HUES48 (cell line): Measurements from ENCODE around the gene CNDP2.

ENCODE experiments used
- H3K27ac ChIP-seq: one replicate; pipeline ENCODE4 v1.7.0; 2013; ENCODE audit warnings: low read depth, low read length, inconsistent platforms
- H3K27me3 ChIP-seq: 2 replicates; pipeline ENCODE4 v1.6.1; 2013; ENCODE audit warnings: mild to moderate bottlenecking, low read length; ENCODE audit not compliant: control insufficient read depth, insufficient read depth
- H3K36me3 ChIP-seq: 2 replicates; pipeline ENCODE4 v1.6.1; 2013; ENCODE audit warnings: low read length; ENCODE audit not compliant: control insufficient read depth, insufficient read depth
- H3K4me1 ChIP-seq: 2 replicates; pipeline ENCODE4 v1.6.1; 2013; ENCODE audit warnings: mild to moderate bottlenecking, low read length; ENCODE audit not compliant: control insufficient read depth, insufficient read depth
- H3K4me3 ChIP-seq: 2 replicates; pipeline ENCODE4 v1.5.1; 2013; ENCODE audit warnings: mild to moderate bottlenecking, low read depth, low read length
- H3K9ac ChIP-seq: 2 replicates; pipeline ENCODE4 v1.6.1; 2013; ENCODE audit warnings: mild to moderate bottlenecking, low read depth, low read length, moderate library complexity
- H3K9me3 ChIP-seq: 2 replicates; pipeline ENCODE4 v1.6.1; 2013; ENCODE audit warnings: low read length; ENCODE audit not compliant: control insufficient read depth, insufficient read depth

The CNDP2 gene

DNA sequence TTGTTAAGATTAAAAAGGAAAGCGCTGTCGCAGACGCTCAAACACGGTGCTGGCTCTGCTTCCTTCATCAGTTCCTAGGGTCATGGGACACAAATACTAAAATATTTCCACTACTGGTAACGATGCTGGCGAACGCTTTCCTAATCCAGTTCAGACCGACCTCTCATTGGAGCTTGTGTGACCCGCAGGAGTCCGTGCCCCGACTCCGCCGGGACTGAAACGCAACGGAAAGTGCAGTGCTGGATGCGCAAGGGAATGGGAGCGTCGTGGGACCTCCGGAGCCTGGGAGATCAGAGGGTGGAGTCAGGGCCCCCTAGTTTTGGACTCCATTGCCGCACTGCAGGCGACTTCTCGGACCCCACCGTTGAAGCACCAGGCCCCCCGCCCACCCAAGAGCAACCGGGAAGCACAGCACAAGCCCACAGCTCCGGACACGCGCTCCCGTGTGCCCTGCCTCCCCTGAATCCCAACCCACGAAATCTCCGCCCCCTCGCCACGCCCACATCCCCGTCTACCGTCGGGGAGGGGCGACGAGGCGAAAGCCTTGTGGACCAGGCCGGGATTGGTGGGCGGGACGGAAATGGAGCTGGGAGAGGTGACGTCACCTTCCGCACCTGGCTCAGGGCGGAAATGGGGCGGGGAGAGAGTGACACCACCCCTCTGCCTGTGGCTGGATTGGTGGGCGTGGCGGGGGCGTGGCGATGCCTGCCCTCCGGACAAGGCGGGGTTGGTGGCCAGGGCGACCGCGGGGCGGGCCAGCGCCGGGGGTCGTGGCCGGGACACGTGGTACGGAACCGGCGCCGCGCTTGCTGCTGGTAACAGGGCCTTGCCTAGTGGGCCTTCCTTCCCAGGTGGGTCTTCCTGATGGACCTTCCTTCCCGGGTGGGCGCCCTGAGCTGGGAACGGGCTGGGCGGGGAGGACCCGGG lies at the start of gene CNDP2:
Gene CNDP2 (plus strand): TSS at position 783 of the 927 bp plus-strand sequence. CDS start 3,611 bp downstream, outside the sequence.
- H3K27me3 ChIP-seq: no peaks in the 10 kb centered on the region
- H3K9ac ChIP-seq: peak within 1 kb of the TSS; percentile 92
- H3K4me3 ChIP-seq: peak within 1 kb of the TSS; percentile 89
- H3K4me1 ChIP-seq: peaks cover 14% of the 10 kb centered on the region; the same call in 1 of the 2 replicates
- H3K9me3 ChIP-seq: no peaks in the 10 kb centered on the region
- peak within 1 kb of the TSS; percentile 81 for H3K27ac ChIP-seq
- peaks cover 19% of the 10 kb centered on the region for H3K36me3 ChIP-seq

DNA sequence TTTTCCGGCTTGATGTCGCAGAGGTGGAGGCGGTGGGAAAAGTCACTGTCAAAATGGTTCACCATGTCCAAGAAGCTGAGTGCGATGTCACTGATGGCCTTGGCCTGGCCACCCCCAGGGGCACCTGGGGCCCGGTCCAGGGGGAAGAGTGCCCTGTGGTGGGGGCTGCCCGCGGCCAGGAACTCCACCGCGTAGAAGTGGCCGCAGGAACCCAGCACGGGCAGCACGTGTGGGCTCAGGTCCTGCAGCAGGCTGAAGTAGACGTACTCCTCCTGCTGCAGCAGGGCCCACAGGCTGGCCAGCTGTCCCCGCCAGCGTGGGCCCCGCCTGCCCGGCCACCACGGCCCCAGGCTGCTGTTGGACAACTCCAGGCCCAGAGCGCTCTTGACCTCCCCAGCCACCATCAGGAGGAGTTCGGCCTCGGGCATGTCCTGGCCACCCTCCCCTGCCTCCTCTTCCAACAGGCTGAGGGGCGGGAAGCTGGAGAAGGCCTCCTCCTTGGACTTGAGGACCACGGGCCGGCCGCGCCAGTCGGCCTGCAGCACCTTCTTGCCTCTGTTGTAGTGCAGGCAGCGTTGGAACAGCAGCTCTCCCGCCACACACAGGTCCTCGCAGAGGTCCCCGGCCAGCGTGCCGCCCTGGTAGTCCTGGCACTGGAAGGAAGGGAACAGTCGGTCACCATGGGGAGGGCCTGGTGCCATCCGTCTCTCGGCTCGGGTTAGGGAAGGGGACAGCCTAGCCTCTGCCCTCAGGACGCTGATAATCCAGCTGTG lies 49.3 kb upstream of the CNDP2 start:
- Histone ChIP-seq H3K4me1 (no peaks in the 10 kb centered on the region), H3K27me3 (no peaks in the 10 kb centered on the region), H3K36me3 (no peaks in the 10 kb centered on the region), H3K4me3 (no peak overlapping the region), H3K9ac (no peak overlapping the region), H3K27ac (no peak overlapping the region), H3K9me3 (no peaks in the 10 kb centered on the region)

- H3K9me3 ChIP-seq: no peaks in the 10 kb centered on the region
- H3K27ac ChIP-seq: no peak overlapping the region
- H3K9ac ChIP-seq: no peak overlapping the region
- no peaks in the 10 kb centered on the region for H3K36me3 ChIP-seq
- no peaks in the 10 kb centered on the region for H3K27me3 ChIP-seq
- no peaks in the 10 kb centered on the region for H3K4me1 ChIP-seq
- H3K4me3 ChIP-seq: no peak overlapping the region
Measured at GRCh38 chr18:74447404-74448152, 48.6 kb upstream of the CNDP2 start.

DNA sequence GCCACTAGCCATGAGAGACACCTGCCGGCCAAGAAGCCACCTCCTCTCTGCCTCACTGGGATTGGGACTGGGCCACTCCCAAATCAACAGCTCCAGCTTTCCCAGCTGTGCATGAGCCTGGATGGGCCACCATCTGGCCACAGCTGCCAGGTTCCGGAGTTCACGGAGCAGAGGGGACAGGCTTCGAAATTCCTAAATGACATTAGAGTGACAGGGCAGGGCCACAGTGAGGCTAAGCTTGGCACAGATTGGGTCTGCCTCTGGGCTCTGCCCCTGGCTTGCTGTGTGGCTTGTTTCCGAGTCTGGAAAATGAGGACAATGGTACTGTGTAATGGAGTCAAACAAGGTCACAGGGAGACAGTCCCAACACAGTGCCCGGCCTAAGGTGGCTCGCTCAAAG lies 45.5 kb upstream of the CNDP2 start:
- peaks cover 19% of the 10 kb centered on the region for H3K27me3 ChIP-seq
- no peak overlapping the region for H3K27ac ChIP-seq
- H3K9me3 ChIP-seq: no peaks in the 10 kb centered on the region
- no peaks in the 10 kb centered on the region for H3K36me3 ChIP-seq
- no peak overlapping the region for H3K9ac ChIP-seq
- no peak overlapping the region for H3K4me3 ChIP-seq
- no peaks in the 10 kb centered on the region for H3K4me1 ChIP-seq

DNA sequence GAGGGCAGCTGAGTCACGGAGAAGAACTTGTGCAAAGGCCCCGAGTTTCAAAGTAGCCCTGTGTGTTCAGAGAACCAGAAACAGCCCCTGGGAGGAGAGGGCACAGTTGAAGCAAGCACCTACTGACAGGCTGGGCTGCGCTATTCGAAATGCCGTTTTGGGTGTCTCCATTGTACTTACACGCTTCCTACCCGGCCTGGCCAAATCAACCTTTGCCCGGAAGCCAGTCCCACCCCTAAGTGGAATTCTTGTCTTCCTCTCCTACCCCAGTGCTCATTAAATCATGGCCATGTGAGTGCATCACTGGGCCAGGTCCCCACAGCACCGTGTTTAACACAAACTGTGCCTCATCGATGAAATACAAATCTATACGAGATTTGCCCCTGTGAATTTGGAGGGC lies 45.0 kb upstream of the CNDP2 start:
- no peaks in the 10 kb centered on the region for H3K9me3 ChIP-seq
- no peaks in the 10 kb centered on the region for H3K36me3 ChIP-seq
- no peak overlapping the region for H3K27ac ChIP-seq
- H3K4me3 ChIP-seq: no peak overlapping the region
- H3K4me1 ChIP-seq: peaks cover 3% of the 10 kb centered on the region
- H3K27me3 ChIP-seq: peaks cover 24% of the 10 kb centered on the region
- no peak overlapping the region for H3K9ac ChIP-seq

- no peak overlapping the region for H3K4me3 ChIP-seq
- peaks cover 42% of the 10 kb centered on the region for H3K27me3 ChIP-seq
- peaks cover 4% of the 10 kb centered on the region for H3K4me1 ChIP-seq
Measured at GRCh38 chr18:74453016-74453566, 43.1 kb upstream of the CNDP2 start.

GRCh38 chr18:74453642-74454198 lies 42.4 kb upstream of the CNDP2 start:
- Histone ChIP-seq H3K4me1 (peaks cover 4% of the 10 kb centered on the region), H3K27me3 (peaks cover 48% of the 10 kb centered on the region), H3K4me3 (no peak overlapping the region), H3K9ac (no peak overlapping the region), H3K27ac (no peak overlapping the region), H3K9me3 (no peaks in the 10 kb centered on the region), H3K36me3 (no peaks in the 10 kb centered on the region)

More at GRCh38 chr18:74453016-74453566, 43.1 kb upstream of the CNDP2 start:
- no peak overlapping the region for H3K27ac ChIP-seq
- H3K9me3 ChIP-seq: no peaks in the 10 kb centered on the region
- no peak overlapping the region for H3K9ac ChIP-seq
- H3K36me3 ChIP-seq: no peaks in the 10 kb centered on the region

GRCh38 chr18:74454279-74454751 lies 41.8 kb upstream of the CNDP2 start:
- H3K27me3 ChIP-seq: peaks cover 54% of the 10 kb centered on the region
- H3K36me3 ChIP-seq: no peaks in the 10 kb centered on the region
- no peak overlapping the region for H3K27ac ChIP-seq
- no peak overlapping the region for H3K9ac ChIP-seq
- no peaks in the 10 kb centered on the region for H3K9me3 ChIP-seq
- H3K4me3 ChIP-seq: no peak overlapping the region
- H3K4me1 ChIP-seq: peaks cover 4% of the 10 kb centered on the region

- H3K9me3 ChIP-seq: no peaks in the 10 kb centered on the region
- H3K36me3 ChIP-seq: no peaks in the 10 kb centered on the region
- peaks cover 60% of the 10 kb centered on the region for H3K27me3 ChIP-seq
- no peak overlapping the region for H3K27ac ChIP-seq
- no peak overlapping the region for H3K9ac ChIP-seq
- no peak overlapping the region for H3K4me3 ChIP-seq
- peaks cover 4% of the 10 kb centered on the region for H3K4me1 ChIP-seq
Measured at GRCh38 chr18:74455386-74455785, 40.8 kb upstream of the CNDP2 start.

GRCh38 chr18:74456017-74456348 lies 40.2 kb upstream of the CNDP2 start:
- Histone ChIP-seq H3K9me3 (no peaks in the 10 kb centered on the region), H3K27me3 (peaks cover 60% of the 10 kb centered on the region), H3K4me3 (peak overlapping the region; percentile 69), H3K27ac (no peak overlapping the region), H3K9ac (no peak overlapping the region), H3K4me1 (peaks cover 4% of the 10 kb centered on the region), H3K36me3 (no peaks in the 10 kb centered on the region)
